H1 (cell line): ENCODE results near the gene ALK. TPM values are rescaled to one million over a fixed set of nuclear protein-coding genes. Genes with fewer than 3 reads are reported as not detected.

ENCODE experiments used
- CTCF ChIA-PET: fragments of 300-600 bp; sonication (Branson Sonifier 250); formaldehyde crosslinking; loops from one replicate; lab custom pipeline; 2021; ENCODE audit not compliant: partially characterized antibody; lab: Charles Lee
- POLR2A ChIA-PET: fragments of 300-600 bp; sonication (Branson Sonifier 250); formaldehyde crosslinking; loops from one replicate; lab custom pipeline; 2021; ENCODE audit warnings: inconsistent platforms; ENCODE audit not compliant: partially characterized antibody; lab: Charles Lee
- DNase-seq, 2 experiments: peaks; one replicate each; pipeline versions ENCODE4 v3.0.0 to v3.0.0-alpha.2; 2010 to 2022; ENCODE audit warnings: low spot score in 2 of 2, low read depth in 1 of 2, mixed read lengths in 1 of 2
- FAIRE-seq: peaks from 2 replicates; lab custom pipeline; 2011; peaks lifted over from hg19 to GRCh38; lab: Jason Lieb, UNC
- H2AFZ ChIP-seq: 2 replicates; pipeline ENCODE4 v1.8.1; 2012; ENCODE audit warnings: low read length, inconsistent platforms
- H2AK5ac ChIP-seq: 2 replicates; pipeline ENCODE4 v1.6.1; 2013; ENCODE audit warnings: low read depth, low read length
- H2BK120ac ChIP-seq: replicated peaks from 2 replicates; pipeline ENCODE3; 2013; ENCODE audit warnings: low read depth, low read length, inconsistent platforms
- H2BK12ac ChIP-seq: 2 replicates; pipeline ENCODE4 v1.6.1; 2013; ENCODE audit warnings: low read depth, low read length
- H2BK15ac ChIP-seq: 2 replicates; pipeline ENCODE4 v1.6.1; 2013; ENCODE audit warnings: low read length
- H2BK20ac ChIP-seq: 2 replicates; pipeline ENCODE4 v1.6.1; 2013; ENCODE audit warnings: low read length
- H2BK5ac ChIP-seq: 2 replicates; pipeline ENCODE4 v1.6.1; 2013; ENCODE audit warnings: low read depth, low read length
- H3K14ac ChIP-seq: 2 replicates; pipeline ENCODE4 v1.6.1; 2013; ENCODE audit warnings: inconsistent platforms; ENCODE audit not compliant: insufficient read length
- H3K18ac ChIP-seq: 2 replicates; pipeline ENCODE4 v1.6.1; 2013; ENCODE audit warnings: low read length; ENCODE audit errors: extremely low read depth
- H3K23ac ChIP-seq: 2 replicates; pipeline ENCODE4 v1.6.1; 2013; ENCODE audit warnings: inconsistent platforms; ENCODE audit not compliant: insufficient read length
- H3K23me2 ChIP-seq: 2 replicates; pipeline ENCODE4 v1.6.1; 2013; ENCODE audit warnings: low read depth, low read length
- H3K27ac ChIP-seq: 2 replicates; pipeline ENCODE4 v1.6.1; 2011; ENCODE audit warnings: low read depth, low read length, inconsistent platforms
- H3K27me3 ChIP-seq, 4 experiments: replicated peaks in 1 of 4; 1 replicate in 1 of 4; 2 replicates in 3 of 4; pipeline versions ENCODE4 v1.6.1 to v1.8.1; 2011 to 2013; ENCODE audit warnings: low read length in 3 of 4, mild to moderate bottlenecking in 3 of 4, inconsistent platforms in 2 of 4, mixed read lengths in 2 of 4, moderate library complexity in 1 of 4; ENCODE audit not compliant: control insufficient read depth in 3 of 4, insufficient read depth in 3 of 4; ENCODE audit errors: extremely low read depth in 1 of 4
- H3K36me3 ChIP-seq, 4 experiments: 2 replicates each; pipeline versions ENCODE4 v1.6.1 to v1.8.1; 2011 to 2013; ENCODE audit warnings: mild to moderate bottlenecking in 4 of 4, low read length in 3 of 4, moderate library complexity in 2 of 4, control low read depth in 1 of 4, inconsistent platforms in 1 of 4; ENCODE audit not compliant: insufficient read depth in 4 of 4, control insufficient read depth in 2 of 4
- H3K4ac ChIP-seq: replicated peaks from 2 replicates; pipeline ENCODE3; 2013; ENCODE audit warnings: low read length, low read depth, mixed read lengths, inconsistent platforms; ENCODE audit not compliant: insufficient read length
- H3K4me1 ChIP-seq, 4 experiments: replicated peaks in 1 of 4; 1 replicate in 1 of 4; 2 replicates in 3 of 4; pipeline versions ENCODE4 v1.6.1 to v1.8.1; 2011 to 2013; ENCODE audit warnings: low read length in 3 of 4, inconsistent platforms in 2 of 4, mixed read lengths in 1 of 4; ENCODE audit not compliant: insufficient read depth in 4 of 4, control insufficient read depth in 3 of 4
- H3K4me2 ChIP-seq, 2 experiments: 2 replicates each; pipeline versions ENCODE4 v1.6.1 to v1.8.1; 2011 to 2013; ENCODE audit warnings: low read depth in 2 of 2, low read length in 2 of 2, control low read depth in 1 of 2, inconsistent platforms in 1 of 2, mild to moderate bottlenecking in 1 of 2; ENCODE audit not compliant: insufficient read depth in 1 of 2
- H3K4me3 ChIP-seq, 4 experiments: fragments of 200-600, 300-600 bp in 1 of 4; sonication (generic), shearing (Covaris generic), sonication (Bioruptor Twin) in 1 of 4; 2 replicates each; pipeline versions ENCODE4 v1.5.1 to v1.8.1; 2011 to 2016; ENCODE audit warnings: low read length in 4 of 4, low read depth in 3 of 4, control low read depth in 2 of 4, inconsistent platforms in 2 of 4, mild to moderate bottlenecking in 2 of 4, mixed read lengths in 1 of 4, moderate library complexity in 1 of 4; ENCODE audit not compliant: insufficient read depth in 2 of 4; ENCODE audit errors: extremely low read depth in 1 of 4
- H3K56ac ChIP-seq: replicated peaks from 2 replicates; pipeline ENCODE3; 2013; ENCODE audit warnings: low read depth, mild to moderate bottlenecking, mixed read lengths, low read length, inconsistent platforms; ENCODE audit not compliant: insufficient read length
- H3K79me1 ChIP-seq: 2 replicates; pipeline ENCODE4 v1.6.1; 2013; ENCODE audit warnings: low read depth, low read length, control low read depth
- H3K79me2 ChIP-seq, 2 experiments: 2 replicates each; pipeline versions ENCODE4 v1.6.1 to v1.8.1; 2012 to 2013; ENCODE audit warnings: low read length in 2 of 2, mild to moderate bottlenecking in 2 of 2, inconsistent platforms in 1 of 2; ENCODE audit not compliant: insufficient read depth in 2 of 2, control insufficient read depth in 1 of 2
- H3K9ac ChIP-seq, 4 experiments: replicated peaks in 1 of 4; 1 replicate in 1 of 4; 2 replicates in 3 of 4; pipeline versions ENCODE4 v1.6.1 to v1.8.1; 2011 to 2013; ENCODE audit warnings: low read depth in 3 of 4, low read length in 3 of 4, control low read depth in 2 of 4, mild to moderate bottlenecking in 2 of 4, moderate library complexity in 2 of 4, inconsistent platforms in 1 of 4; ENCODE audit errors: extremely low read depth in 1 of 4
- H3K9me3 ChIP-seq, 2 experiments: 2 replicates each; pipeline versions ENCODE4 v1.6.1 to v1.8.1; 2012 to 2013; ENCODE audit warnings: mild to moderate bottlenecking in 2 of 2, moderate library complexity in 2 of 2, control low read depth in 1 of 2, inconsistent platforms in 1 of 2, low read depth in 1 of 2, low read length in 1 of 2, mixed read lengths in 1 of 2; ENCODE audit not compliant: insufficient read depth in 2 of 2
- H4K20me1 ChIP-seq, 2 experiments: replicated peaks in 1 of 2; 2 replicates each; pipeline versions ENCODE3 to v1.8.1; 2011 to 2013; ENCODE audit warnings: inconsistent platforms in 2 of 2, low read length in 2 of 2, mild to moderate bottlenecking in 1 of 2; ENCODE audit not compliant: insufficient read depth in 2 of 2, control insufficient read depth in 1 of 2
- H4K5ac ChIP-seq: 2 replicates; pipeline ENCODE4 v1.6.1; 2013; ENCODE audit warnings: low read length, low read depth, mixed read lengths, inconsistent platforms; ENCODE audit not compliant: insufficient read length
- H4K8ac ChIP-seq: 2 replicates; pipeline ENCODE4 v1.8.0; 2013; ENCODE audit warnings: mild to moderate bottlenecking, moderate library complexity, low read length, inconsistent platforms; ENCODE audit not compliant: insufficient read depth; ENCODE audit errors: extremely low read depth
- H4K91ac ChIP-seq: replicated peaks from 2 replicates; pipeline ENCODE3; 2013; ENCODE audit warnings: low read length, mixed read lengths, inconsistent platforms; ENCODE audit not compliant: insufficient read length
- BCL11A ChIP-seq, 2 experiments: IDR thresholded peaks; one replicate each; pipeline ENCODE4 v1.6.1; 2011; ENCODE audit warnings: low read depth in 2 of 2, low read length in 2 of 2, mild to moderate bottlenecking in 2 of 2
- CBX8 ChIP-seq: fragments of 300-800, 300-1000 bp; sonication (generic); IDR thresholded peaks from 2 replicates; pipeline ENCODE4 v1.7.1; 2016; ENCODE audit warnings: low read depth, low read length, borderline replicate concordance
- EGR1 ChIP-seq: IDR thresholded peaks from 2 replicates; pipeline ENCODE4 v1.6.1; 2011; ENCODE audit warnings: low read depth, low read length, borderline replicate concordance
- EZH2 ChIP-seq: fragments of 200-600 bp; sonication (generic); IDR thresholded peaks from 2 replicates; pipeline ENCODE4 v1.7.1; 2012; ENCODE audit warnings: low read depth, mild to moderate bottlenecking, moderate library complexity, low read length, inconsistent platforms; ENCODE audit not compliant: severe bottlenecking
- NANOG ChIP-seq: IDR thresholded peaks from 2 replicates; pipeline ENCODE4 v1.6.1; 2011; ENCODE audit warnings: low read length, low read depth, mild to moderate bottlenecking, inconsistent platforms; ENCODE audit not compliant: insufficient read depth, poor library complexity, severe bottlenecking
- POU5F1 ChIP-seq: IDR thresholded peaks from 2 replicates; pipeline ENCODE4 v1.6.1; 2011; ENCODE audit warnings: low read depth, mild to moderate bottlenecking, low read length, moderate library complexity
- RNF2 ChIP-seq: fragments of 200-900, 300-1000 bp; sonication (generic); IDR thresholded peaks from 2 replicates; pipeline ENCODE4 v1.7.1; 2016; ENCODE audit warnings: borderline replicate concordance, low read depth, mild to moderate bottlenecking, antibody characterized with exemption, low read length; ENCODE audit not compliant: poor library complexity, severe bottlenecking; ENCODE audit errors: missing control alignments
- TCF12 ChIP-seq: IDR thresholded peaks from 2 replicates; pipeline ENCODE4 v1.6.1; 2011; ENCODE audit warnings: low read depth, mild to moderate bottlenecking, low read length
- WGBS, 2 experiments: shearing (Covaris generic) in 1 of 2; methylation state at CpG; one replicate each; pipeline versions ENCODE4 v1.1.6 to v1.1.7; 2013 to 2015; ENCODE audit warnings: low lambda C conversion rate in 2 of 2, mixed read lengths in 2 of 2, inconsistent platforms in 1 of 2, low coverage in 1 of 2, missing lambda C conversion rate in 1 of 2; ENCODE audit not compliant: insufficient replicate concordance in 2 of 2, insufficient coverage in 1 of 2, insufficient read length in 1 of 2; ENCODE audit errors: extremely low coverage in 1 of 2, missing lambda C conversion rate in 1 of 2; 5-methylcytosine and 5-hydroxymethylcytosine counted together
- polyA plus RNA-seq, 7 experiments: library from polyadenylated mRNA; depleted of rRNA in 3 of 7; stranded (reverse) in 5 of 7; unstranded in 2 of 7; fragments of >200 nt in 5 of 7; fragments of 200-250 nt in 2 of 7; gene quantifications; 1 replicate in 5 of 7; 2 replicates in 1 of 7; 4 replicates in 1 of 7; pipeline versions ENCODE4 v1.2.1 to v1.2.3, GENCODE V29; 2011 to 2013; ENCODE audit warnings: missing spikeins in 2 of 7, mixed read lengths in 2 of 7
- total RNA-seq: library from RNA; stranded (reverse); fragmentation: NEBNext Ultra II Directional; extraction: Animal tissue kit (Norgen Biotek cat#: 25700); gene quantifications from 2 replicates; pipeline ENCODE4 v1.2.1, GENCODE V29; 2021
- TF ChIP-seq, protein P1 (sequence below): IDR thresholded peaks from 2 replicates; pipeline ENCODE4 v1.6.1; 2011; ENCODE audit warnings: low read length, improper control_type of control experiment

Gene ALK
- total and polyA plus RNA-seq, 2 of the 8 experiments (the other 6 are each of a cell fraction or from before 2014, with no cell fraction given): 0.02 to 0.09 TPM

DNA sequence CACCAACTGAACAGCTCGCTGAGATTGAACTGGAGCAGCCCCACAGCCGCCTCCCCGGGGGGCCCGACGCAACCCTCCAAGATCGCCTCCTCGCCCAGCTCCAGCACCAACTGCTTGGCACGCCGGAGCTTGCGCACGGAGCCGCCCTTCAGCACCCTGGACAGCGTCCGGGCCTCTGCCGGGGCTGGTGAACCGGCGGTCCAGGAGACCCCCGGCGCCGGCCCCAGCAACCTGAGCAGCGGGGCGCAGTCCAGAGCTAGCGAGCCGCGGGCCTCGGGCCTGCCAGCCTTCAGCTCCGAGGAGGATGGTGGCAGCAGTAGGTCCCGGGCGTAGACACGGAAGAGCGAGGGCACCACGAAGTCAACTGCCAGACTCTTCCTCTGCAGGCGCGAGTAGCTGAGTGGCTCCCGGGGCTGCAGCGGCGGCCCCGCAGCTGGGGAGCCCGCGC is 1.2 kb downstream of the ALK start:
- Histone ChIP-seq H3K9ac (0 out of 7 replicates have a peak overlapping the region, but pooled peaks of 1 of the 4 experiments have one; percentile 7), H3K14ac (no peak overlapping the region), H3K4me1 (peaks cover 3 to 18% (median 6%) of the 10 kb centered on the region in 4 experiments; a peak in 6 of 7 replicates), H4K5ac (no peak overlapping the region), H3K23ac (no peak overlapping the region), H4K20me1 (peaks cover 4 to 8% of the 10 kb centered on the region in 2 experiments), H2BK12ac (no peak overlapping the region), H3K4me3 (peak overlapping the region; percentile 39 to 66 (median 59); a peak in 7 of 8 replicates), H4K8ac (peak overlapping the region; percentile 31), H3K27ac (no peak overlapping the region), H3K18ac (no peak overlapping the region), H3K27me3 (peaks cover 20 to 33% (median 30%) of the 10 kb centered on the region in 4 experiments), H3K9me3 (no peaks in the 10 kb centered on the region), H3K79me2 (no peaks in the 10 kb centered on the region), H2BK20ac (no peak overlapping the region), H3K23me2 (peaks cover 17% of the 10 kb centered on the region), H3K36me3 (no peaks in the 10 kb centered on the region), H2AFZ (no peak overlapping the region), H3K79me1 (no peaks in the 10 kb centered on the region), H3K4me2 (peak overlapping the region; percentile 88 to 97), H2BK15ac (no peak overlapping the region), H3K4ac (no peak overlapping the region), H2BK5ac (no peak overlapping the region), H2BK120ac (no peak overlapping the region), H4K91ac (no peak overlapping the region), H2AK5ac (no peak overlapping the region), H3K56ac (no peak overlapping the region)
- 2% methylated on average over 35 of the region's 40 CpGs; no CpG with 5 or more reads in 1 of the 2 experiments for WGBS, 2 experiments
- CTCF ChIA-PET: interaction anchor here (0.6 to 10.7 kb wide), 14 partner anchors 8 to 961 kb away, joined by 3 to 196 read pairs (median 4); no protein-coding TSS in a partner anchor
- POLR2A ChIA-PET: interaction anchor here (0.8 to 1.7 kb wide), 4 partner anchors 12 to 111 kb away, joined by 3 to 6 read pairs (median 3); no protein-coding TSS in a partner anchor
- FAIRE-seq: no peak
- DNase-seq: peak in 1 of 2 experiments; percentile 96
- TF ChIP-seq BCL11A (IDR thresholded peaks at IDR 0.05; ENCODE audit: low read depth in 2 of 2, low read length in 2 of 2) (no peak), POU5F1 (no peak), CBX8 (no peak), EGR1 (no peak), EZH2 (no peak), RNF2 (no peak), TCF12 (no peak), NANOG (no peak)
- TF ChIP-seq, protein P1, sequence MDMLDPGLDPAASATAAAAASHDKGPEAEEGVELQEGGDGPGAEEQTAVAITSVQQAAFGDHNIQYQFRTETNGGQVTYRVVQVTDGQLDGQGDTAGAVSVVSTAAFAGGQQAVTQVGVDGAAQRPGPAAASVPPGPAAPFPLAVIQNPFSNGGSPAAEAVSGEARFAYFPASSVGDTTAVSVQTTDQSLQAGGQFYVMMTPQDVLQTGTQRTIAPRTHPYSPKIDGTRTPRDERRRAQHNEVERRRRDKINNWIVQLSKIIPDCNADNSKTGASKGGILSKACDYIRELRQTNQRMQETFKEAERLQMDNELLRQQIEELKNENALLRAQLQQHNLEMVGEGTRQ: no peak
